HG03571 (cell line): ENCODE results near the gene CUZD1.
A peak's percentile ranks its signal among the peaks of the same experiment; 100 is the strongest.
"Not testable (repeated sequence)": the region's sequence is repeated elsewhere in the genome, so short reads cannot be mapped to it uniquely, and the experiment has no call there.

Experiments used
- ATAC-seq: cut with Tn5 transposase; IDR thresholded peaks from one replicate; pipeline ENCODE4 v1.9.1; 2021; ENCODE audit not compliant: unreplicated experiment

The CUZD1 gene

GRCh38 chr10:122845783-122846332 is at the start of gene CUZD1:
CUZD1 (minus strand) TSS chr10:122845857; CDS start chr10:122845843, 14 bp downstream.
- ATAC-seq = no peak

- no peak for ATAC-seq
These were observed 48.7 kb upstream of the CUZD1 start for GRCh38 chr10:122894261-122894944.

GRCh38 chr10:122884166-122884565 is 38.5 kb upstream of the CUZD1 start:
- ATAC-seq = no peak

- no peak for ATAC-seq
These were observed 37.1 kb upstream of the CUZD1 start for GRCh38 chr10:122882766-122883165.

- ATAC-seq = peak; percentile 84
These were observed 33.9 kb upstream of the CUZD1 start, which contains the start of gene FAM24B for GRCh38 chr10:122879339-122880273. FAM24B (minus strand) TSS chr10:122879581; CDS start chr10:122850515, 29,066 bp downstream.

- peak; percentile 10 for ATAC-seq
These were observed 33.2 kb upstream of the CUZD1 start for GRCh38 chr10:122878799-122879338.

- no peak for ATAC-seq
These were observed 31.6 kb upstream of the CUZD1 start for GRCh38 chr10:122877264-122877663.

- no peak for ATAC-seq
These were observed 30.8 kb upstream of the CUZD1 start for GRCh38 chr10:122876467-122876855.

GRCh38 chr10:122875843-122876466 is 30.3 kb upstream of the CUZD1 start:
- ATAC-seq = no peak

GRCh38 chr10:122871947-122872346 is 26.3 kb upstream of the CUZD1 start:
- ATAC-seq = not testable (repeated sequence)

GRCh38 chr10:122868768-122869167 is 23.1 kb upstream of the CUZD1 start:
- ATAC-seq = not testable (repeated sequence)

GRCh38 chr10:122866757-122867482 is 21.3 kb upstream of the CUZD1 start:
- not testable (repeated sequence) for ATAC-seq

GRCh38 chr10:122864901-122865300 is 19.2 kb upstream of the CUZD1 start:
- ATAC-seq = no peak

GRCh38 chr10:122864194-122864592 is 18.5 kb upstream of the CUZD1 start:
- ATAC-seq = no peak

- no peak for ATAC-seq
These were observed 17.8 kb upstream of the CUZD1 start for GRCh38 chr10:122863216-122864193.

GRCh38 chr10:122861711-122862161 is 16.1 kb upstream of the CUZD1 start:
- ATAC-seq = no peak

- no peak for ATAC-seq
These were observed 13.9 kb upstream of the CUZD1 start for GRCh38 chr10:122859527-122859926.

- ATAC-seq = not testable (repeated sequence)
These were observed 12.4 kb upstream of the CUZD1 start for GRCh38 chr10:122858042-122858441.

- ATAC-seq = no peak
These were observed 11.2 kb upstream of the CUZD1 start for GRCh38 chr10:122856902-122857301.
